Panc1 (cell line): ENCODE measurements around the gene OR14J1.

Experiments
- POLR2AphosphoS5 ChIP-seq: IDR thresholded peaks from 2 replicates; pipeline ENCODE4 v1.6.1; 2012; ENCODE audit warnings: mild to moderate bottlenecking, low read depth, low read length, moderate library complexity
- TCF7L2 ChIP-seq: IDR thresholded peaks from 2 replicates; pipeline ENCODE4 v1.6.1; 2011; ENCODE audit warnings: mild to moderate bottlenecking, low read depth, low read length, inconsistent platforms
- TF ChIP-seq, protein P1 (sequence below): fragments of 450-650 bp; IDR thresholded peaks from 2 replicates; pipeline ENCODE4 v1.5.1; 2017; ENCODE audit warnings: mild to moderate bottlenecking

DNA sequence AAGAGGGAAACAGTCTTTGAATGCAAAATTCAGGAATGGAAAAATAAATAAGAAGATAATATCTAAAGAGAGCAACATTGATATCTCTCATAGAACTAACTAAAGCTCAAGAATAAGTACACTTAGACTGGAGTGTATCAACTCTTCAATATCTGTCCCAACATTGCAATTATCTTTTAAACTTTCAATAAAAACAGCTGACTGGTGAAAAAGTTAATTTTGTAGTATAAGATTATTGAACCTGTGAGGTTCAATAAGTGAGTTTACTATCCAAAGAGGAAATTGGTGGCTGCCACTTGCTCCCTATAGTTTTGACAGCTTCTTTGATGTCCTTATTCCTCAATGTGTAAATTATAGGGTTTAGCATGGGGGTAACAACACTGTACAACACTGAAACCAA, 53.5 kb downstream of the OR14J1 start:
- TF ChIP-seq, protein P1, sequence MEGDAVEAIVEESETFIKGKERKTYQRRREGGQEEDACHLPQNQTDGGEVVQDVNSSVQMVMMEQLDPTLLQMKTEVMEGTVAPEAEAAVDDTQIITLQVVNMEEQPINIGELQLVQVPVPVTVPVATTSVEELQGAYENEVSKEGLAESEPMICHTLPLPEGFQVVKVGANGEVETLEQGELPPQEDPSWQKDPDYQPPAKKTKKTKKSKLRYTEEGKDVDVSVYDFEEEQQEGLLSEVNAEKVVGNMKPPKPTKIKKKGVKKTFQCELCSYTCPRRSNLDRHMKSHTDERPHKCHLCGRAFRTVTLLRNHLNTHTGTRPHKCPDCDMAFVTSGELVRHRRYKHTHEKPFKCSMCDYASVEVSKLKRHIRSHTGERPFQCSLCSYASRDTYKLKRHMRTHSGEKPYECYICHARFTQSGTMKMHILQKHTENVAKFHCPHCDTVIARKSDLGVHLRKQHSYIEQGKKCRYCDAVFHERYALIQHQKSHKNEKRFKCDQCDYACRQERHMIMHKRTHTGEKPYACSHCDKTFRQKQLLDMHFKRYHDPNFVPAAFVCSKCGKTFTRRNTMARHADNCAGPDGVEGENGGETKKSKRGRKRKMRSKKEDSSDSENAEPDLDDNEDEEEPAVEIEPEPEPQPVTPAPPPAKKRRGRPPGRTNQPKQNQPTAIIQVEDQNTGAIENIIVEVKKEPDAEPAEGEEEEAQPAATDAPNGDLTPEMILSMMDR, result no peak
- TF ChIP-seq POLR2AphosphoS5 (no peak), TCF7L2 (no peak)
